Left colon (tissue), 2 donors: Measurements from ENCODE around the gene ENPEP. TPM values are rescaled to one million over a fixed set of nuclear protein-coding genes. Genes with fewer than 3 reads are reported as not detected.

ENCODE experiments used
- total RNA-seq, 2 donors: library from RNA; stranded (reverse); fragmentation: NEBNext Ultra II Directional; extraction: Animal tissue kit (Norgen Biotek cat#: 25700); gene quantifications; one replicate each; pipeline ENCODE4 v1.2.1, GENCODE V29; 2021
- donor health status: DM: no; HTN: no; CAD: no.
- donor health status: DM: yes; HTN: yes; CAD: no.

ENPEP gene
- total RNA-seq, 2 donors from 2014 or later, result 1.6 to 2.0 TPM

Other genes starting within 250 kb of the ENPEP start
- 1 to 10 TPM; 1.1 TPM for gene PITX2, start 146.9 kb downstream of the ENPEP start, total RNA-seq